ENCODE data around the gene AXIN1.
"Not testable (repeated sequence)": the region's sequence is repeated elsewhere in the genome, so short reads cannot be mapped to it uniquely, and the experiment has no call there.

AXIN1 gene

DNA sequence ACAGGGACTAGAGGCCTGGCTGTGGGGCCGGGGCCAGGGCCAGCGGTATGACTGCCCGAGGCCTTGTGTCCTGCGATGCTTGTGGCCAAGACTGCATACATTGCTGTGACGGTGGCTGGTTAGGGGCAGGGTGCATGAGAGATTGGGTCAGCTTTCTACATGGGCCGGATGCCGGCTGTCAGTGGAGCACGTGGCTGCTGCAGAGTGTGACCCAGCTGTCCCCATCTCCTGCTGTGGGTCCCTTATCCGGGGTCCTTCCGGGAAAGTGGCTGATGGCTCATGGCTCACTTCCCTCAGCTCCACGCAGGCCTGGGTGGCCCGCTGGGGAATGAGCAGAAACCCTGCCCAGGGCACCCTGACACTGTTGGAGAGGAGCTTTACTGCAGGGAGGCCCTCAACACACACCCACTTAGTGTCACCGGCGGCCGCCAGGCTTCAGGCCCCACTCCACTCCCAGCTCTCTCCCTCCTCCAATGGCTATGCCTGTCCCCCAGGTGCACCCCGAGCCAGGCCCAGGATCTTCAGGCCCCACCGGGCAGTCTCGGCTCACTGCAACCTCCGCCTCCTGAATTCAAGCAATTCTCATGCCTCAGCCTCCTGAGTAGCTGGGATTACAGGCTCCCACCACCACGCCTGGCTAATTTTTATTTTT is 76.0 kb downstream of the AXIN1 start:
- Histone ChIP-seq H3K36me3 (ENCODE audit: insufficient read depth, low read depth, low read length) (no peaks in the 10 kb centered on the region), H3K27me3 (ENCODE audit: insufficient read depth, low read length) (peaks cover 67% of the 10 kb centered on the region), H3K9ac (ENCODE audit: low read depth, low read length) (no peak overlapping the region), H3K27ac (ENCODE audit: low read length) (no peak overlapping the region), H3K4me3 (ENCODE audit: low read length) (no peak overlapping the region), H3K9me3 (ENCODE audit: insufficient read depth, low read depth, low read length) (no peaks in the 10 kb centered on the region), H3K4me1 (ENCODE audit: insufficient read depth, low read length) (no peaks in the 10 kb centered on the region)

DNA sequence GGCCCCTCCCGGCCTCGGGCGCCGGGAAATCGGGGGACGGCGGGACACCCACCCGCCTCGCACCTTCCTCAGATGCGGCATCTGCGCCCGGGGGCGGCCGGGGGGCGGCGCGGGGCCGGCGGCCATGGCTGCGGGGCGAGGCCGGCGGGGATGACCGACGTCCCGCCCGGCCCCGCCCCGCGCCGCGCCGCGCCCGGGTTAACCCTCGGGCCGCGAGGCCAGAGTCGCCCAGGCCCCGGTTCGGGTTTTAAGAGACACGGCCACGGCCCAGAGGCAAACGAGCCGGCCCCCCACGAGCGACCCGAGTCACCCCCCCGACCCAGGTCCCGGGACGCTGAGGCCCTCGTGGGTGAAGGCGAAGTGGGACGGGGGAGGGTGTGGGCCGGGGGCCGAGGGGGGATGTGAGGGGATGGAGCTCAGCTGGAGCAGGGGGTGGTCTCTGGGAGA is 76.7 kb downstream of the AXIN1 start, which contains the start of gene RGS11:
RGS11 (minus strand) TSS at position 159 of the 447 bp plus-strand sequence; CDS start at position 126, 33 bp downstream.
- Histone ChIP-seq H3K4me1 (ENCODE audit: insufficient read depth, low read length) (no peaks in the 10 kb centered on the region), H3K9me3 (ENCODE audit: insufficient read depth, low read depth, low read length) (no peaks in the 10 kb centered on the region), H3K9ac (ENCODE audit: low read depth, low read length) (no peak within 1 kb of the TSS), H3K27me3 (ENCODE audit: insufficient read depth, low read length) (peaks cover 59% of the 10 kb centered on the region), H3K4me3 (ENCODE audit: low read length) (peak within 1 kb of the TSS; percentile 65), H3K27ac (ENCODE audit: low read length) (no peak within 1 kb of the TSS), H3K36me3 (ENCODE audit: insufficient read depth, low read depth, low read length) (no peaks in the 10 kb centered on the region)

DNA sequence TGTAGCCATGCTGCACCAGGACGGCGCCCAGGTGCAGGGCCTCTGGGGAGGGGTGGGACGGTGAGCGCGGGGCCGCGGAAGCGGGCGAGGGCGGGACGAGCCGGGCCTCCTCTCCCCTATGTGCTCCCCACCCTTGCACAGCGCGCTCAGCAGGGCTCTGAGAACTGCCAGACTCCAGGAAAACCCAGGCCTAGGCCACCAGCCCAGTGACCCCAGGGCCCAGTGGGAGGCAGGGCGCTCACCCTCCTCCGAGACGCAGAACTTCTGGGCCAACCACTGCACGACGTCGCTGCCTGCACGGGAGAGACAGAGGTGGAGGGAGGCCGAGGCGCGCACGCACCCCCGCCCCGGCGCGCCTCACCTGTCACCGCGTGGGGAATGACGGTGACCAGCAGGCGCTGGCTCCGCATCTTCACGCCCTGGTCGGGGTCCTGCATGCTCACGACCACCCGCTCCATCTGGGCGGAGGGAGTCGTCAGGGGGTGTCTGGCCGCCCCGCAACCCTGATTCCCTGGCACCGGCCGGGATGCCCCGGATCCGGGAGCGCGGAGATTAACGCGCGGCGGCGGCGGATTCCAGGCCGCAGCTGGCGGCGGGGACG is 77.4 kb downstream of the AXIN1 start:
- Histone ChIP-seq H3K9me3 (ENCODE audit: insufficient read depth, low read depth, low read length) (no peaks in the 10 kb centered on the region), H3K4me1 (ENCODE audit: insufficient read depth, low read length) (no peaks in the 10 kb centered on the region), H3K27ac (ENCODE audit: low read length) (no peak overlapping the region), H3K9ac (ENCODE audit: low read depth, low read length) (no peak overlapping the region), H3K4me3 (ENCODE audit: low read length) (peak overlapping the region; percentile 65), H3K36me3 (ENCODE audit: insufficient read depth, low read depth, low read length) (no peaks in the 10 kb centered on the region), H3K27me3 (ENCODE audit: insufficient read depth, low read length) (peaks cover 56% of the 10 kb centered on the region)

DNA sequence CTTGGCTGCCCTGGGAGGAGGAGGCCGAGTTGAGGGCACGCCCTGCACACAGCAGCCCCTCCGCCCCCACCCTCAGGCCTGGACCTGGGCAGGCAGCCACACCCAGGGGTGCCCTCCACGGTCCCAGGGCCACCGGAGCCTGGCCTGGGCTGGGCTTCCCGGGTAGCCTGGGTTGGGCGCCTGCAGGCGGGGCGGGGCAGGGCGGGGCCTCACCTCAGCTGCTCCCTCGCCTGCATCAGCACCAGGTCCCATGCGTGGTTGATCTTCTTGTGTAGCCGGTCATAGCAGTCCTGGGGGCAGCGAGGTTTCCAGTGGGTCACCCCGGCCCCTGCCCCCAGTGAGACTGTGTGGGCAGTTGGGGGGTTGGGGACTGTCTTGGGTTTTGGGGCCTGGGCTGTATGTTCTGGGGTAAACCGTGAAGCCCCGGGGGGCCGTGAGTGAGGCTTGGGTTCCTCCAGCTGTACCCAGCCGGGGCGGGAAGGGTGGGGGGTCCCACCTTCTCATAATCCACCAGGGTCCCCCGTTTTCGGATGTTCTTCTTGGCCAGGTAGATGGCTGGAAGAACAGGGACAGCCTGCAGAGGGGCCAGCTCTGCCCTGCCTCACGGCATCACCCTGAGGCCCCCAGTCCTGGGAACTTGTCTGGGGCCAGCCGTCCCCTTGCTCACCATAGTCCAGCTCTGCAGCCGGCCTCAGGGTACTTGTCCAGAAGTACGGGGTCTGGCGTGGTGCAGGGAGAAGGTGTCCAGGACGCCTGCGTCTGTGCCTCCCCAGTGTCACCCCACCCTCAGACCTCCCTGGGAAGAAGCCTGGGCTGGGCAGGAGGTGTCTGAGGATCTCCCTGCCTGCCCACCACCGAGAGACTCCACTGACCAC is 78.7 kb downstream of the AXIN1 start:
- H3K27me3 ChIP-seq (ENCODE audit: insufficient read depth, low read length) = peaks cover 42% of the 10 kb centered on the region
- no peak overlapping the region for H3K9ac ChIP-seq (ENCODE audit: low read depth, low read length)
- H3K4me3 ChIP-seq (ENCODE audit: low read length) = no peak overlapping the region
- H3K27ac ChIP-seq (ENCODE audit: low read length) = no peak overlapping the region
- H3K36me3 ChIP-seq (ENCODE audit: insufficient read depth, low read depth, low read length) = no peaks in the 10 kb centered on the region
- H3K9me3 ChIP-seq (ENCODE audit: insufficient read depth, low read depth, low read length) = no peaks in the 10 kb centered on the region
- no peaks in the 10 kb centered on the region for H3K4me1 ChIP-seq (ENCODE audit: insufficient read depth, low read length)

DNA sequence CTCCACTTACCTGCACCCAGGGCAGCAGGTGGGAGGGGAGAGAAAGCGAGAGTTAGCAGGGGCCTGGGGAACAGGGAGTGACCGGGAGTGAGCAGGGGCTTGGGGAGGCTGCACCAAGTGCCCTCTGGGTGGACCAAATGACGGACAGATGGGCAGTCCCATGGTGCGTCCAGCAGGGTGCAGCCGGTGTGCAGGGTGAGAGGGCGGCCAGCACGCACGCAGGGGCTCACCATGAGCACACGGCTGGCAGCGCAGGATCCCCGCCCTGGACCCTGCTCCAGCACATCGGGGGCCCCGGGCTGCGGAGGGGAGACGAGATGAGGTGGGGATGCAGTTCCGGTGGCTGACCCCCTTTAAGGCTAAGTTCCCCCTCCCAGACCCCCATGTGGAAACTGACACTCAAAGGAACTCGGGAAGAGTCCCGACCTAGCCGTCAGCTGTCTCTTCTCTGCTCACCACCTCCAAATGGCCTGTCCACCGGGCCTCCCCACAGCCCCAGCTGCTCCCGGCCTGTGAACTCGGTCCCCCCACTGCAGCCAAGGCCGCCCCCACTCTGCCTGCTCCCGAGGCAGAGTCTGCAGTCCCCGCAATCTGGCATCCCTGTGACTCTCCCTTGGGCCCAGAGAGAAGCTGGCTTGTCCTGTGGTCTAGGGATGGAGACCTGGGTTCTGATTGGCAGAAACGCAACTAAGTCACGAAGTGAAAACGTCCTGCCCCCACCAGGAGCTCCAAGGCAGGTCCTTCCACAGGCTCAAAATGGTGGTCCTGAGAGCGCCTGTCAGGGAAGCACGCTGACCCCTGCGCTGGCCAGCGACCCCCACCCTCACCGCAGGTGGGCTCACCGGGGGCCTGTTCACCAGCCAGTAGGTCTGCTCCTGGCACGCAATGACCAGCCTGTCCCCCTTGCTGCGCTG is 79.6 kb downstream of the AXIN1 start:
- Histone ChIP-seq H3K9ac (ENCODE audit: low read depth, low read length) (no peak overlapping the region), H3K4me1 (ENCODE audit: insufficient read depth, low read length) (no peaks in the 10 kb centered on the region), H3K27ac (ENCODE audit: low read length) (no peak overlapping the region), H3K4me3 (ENCODE audit: low read length) (no peak overlapping the region), H3K36me3 (ENCODE audit: insufficient read depth, low read depth, low read length) (no peaks in the 10 kb centered on the region), H3K27me3 (ENCODE audit: insufficient read depth, low read length) (peaks cover 35% of the 10 kb centered on the region), H3K9me3 (ENCODE audit: insufficient read depth, low read depth, low read length) (no peaks in the 10 kb centered on the region)

DNA sequence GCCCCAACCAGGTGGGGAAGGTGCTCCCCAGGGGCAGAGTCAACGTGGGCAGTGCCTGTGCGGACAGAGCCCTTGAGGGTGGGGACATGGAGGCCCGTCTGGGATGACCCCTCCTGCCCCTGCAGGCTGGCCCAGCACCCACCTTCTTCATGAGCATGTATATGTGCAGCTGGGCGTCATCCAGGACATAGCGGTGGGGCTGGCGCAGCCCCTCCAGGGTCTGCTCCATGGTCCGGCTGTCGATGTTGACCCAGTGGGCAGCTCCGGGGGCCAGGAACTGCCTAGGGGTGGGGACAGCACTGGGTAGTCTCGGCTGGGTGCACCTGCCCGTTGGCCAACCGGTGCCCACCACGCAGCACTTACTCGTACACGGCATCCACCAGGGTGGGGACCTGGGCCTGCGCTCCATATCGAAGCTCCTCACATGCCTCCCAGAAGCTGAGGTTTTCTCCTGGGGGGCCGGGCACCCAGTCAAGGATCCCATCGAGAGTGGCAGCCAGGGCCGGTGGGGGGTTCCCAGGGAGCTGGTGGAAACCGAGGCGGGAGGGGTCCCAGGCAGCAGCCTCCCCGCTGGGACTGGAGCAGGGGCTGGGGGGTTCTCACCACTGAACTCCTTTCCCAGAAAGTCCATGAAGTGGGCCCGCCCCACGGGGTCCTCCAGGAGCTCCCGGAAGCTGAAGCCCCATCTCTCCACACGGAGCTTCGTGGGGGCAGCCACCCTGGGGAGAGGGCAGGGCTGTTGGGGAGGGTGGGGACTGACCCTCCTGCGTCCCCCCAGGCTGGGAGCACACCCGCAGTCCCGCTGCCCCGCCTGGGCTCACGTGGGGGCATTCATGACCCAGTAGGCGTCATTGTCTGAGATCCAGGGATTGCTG is 81.9 kb downstream of the AXIN1 start:
- Histone ChIP-seq H3K4me1 (ENCODE audit: insufficient read depth, low read length) (no peaks in the 10 kb centered on the region), H3K36me3 (ENCODE audit: insufficient read depth, low read depth, low read length) (no peaks in the 10 kb centered on the region), H3K9me3 (ENCODE audit: insufficient read depth, low read depth, low read length) (no peaks in the 10 kb centered on the region), H3K27me3 (ENCODE audit: insufficient read depth, low read length) (peaks cover 19% of the 10 kb centered on the region), H3K9ac (ENCODE audit: low read depth, low read length) (no peak overlapping the region), H3K4me3 (ENCODE audit: low read length) (no peak overlapping the region), H3K27ac (ENCODE audit: low read length) (no peak overlapping the region)

DNA sequence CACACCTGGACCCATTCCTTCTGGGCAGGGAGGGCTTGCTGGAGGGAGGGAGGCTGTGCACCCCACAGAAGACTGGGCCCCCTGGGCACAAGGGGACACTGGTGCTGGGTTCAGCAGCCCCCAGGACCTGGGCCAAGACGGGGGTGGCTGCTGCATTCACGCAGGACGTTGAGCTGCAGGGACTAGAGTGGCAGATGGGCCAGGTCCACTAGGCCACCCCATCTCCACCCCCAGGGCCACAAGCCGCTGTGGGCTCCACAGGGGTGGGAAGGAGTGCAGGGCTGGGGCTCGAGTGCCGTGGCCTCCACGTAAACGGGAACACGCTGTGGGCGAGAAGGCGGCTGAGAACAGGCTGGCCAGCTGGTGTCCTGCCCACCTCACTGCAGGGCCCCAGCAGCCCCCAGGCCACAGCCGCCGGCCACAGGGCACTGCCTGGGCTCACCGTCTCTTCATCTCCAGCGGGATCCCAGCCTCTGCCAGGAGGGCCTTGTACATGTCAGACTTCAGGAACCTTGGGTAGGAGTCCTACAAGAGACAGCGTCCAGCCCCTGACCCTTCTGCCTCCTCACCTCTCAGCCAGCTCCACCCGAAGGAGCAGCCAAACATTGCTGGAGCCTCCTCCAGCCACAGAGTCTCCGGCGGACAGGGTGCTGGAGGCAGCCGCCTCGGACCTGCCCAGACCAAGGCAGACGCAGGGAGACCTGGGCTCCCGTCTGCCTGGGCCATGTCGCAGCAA is 83.3 kb downstream of the AXIN1 start:
- Histone ChIP-seq H3K9ac (ENCODE audit: low read depth, low read length) (no peak overlapping the region), H3K27me3 (ENCODE audit: insufficient read depth, low read length) (peaks cover 7% of the 10 kb centered on the region), H3K27ac (ENCODE audit: low read length) (no peak overlapping the region), H3K9me3 (ENCODE audit: insufficient read depth, low read depth, low read length) (no peaks in the 10 kb centered on the region), H3K4me1 (ENCODE audit: insufficient read depth, low read length) (no peaks in the 10 kb centered on the region), H3K36me3 (ENCODE audit: insufficient read depth, low read depth, low read length) (peaks cover 5% of the 10 kb centered on the region; the same call in 1 of the 2 replicates), H3K4me3 (ENCODE audit: low read length) (no peak overlapping the region)

DNA sequence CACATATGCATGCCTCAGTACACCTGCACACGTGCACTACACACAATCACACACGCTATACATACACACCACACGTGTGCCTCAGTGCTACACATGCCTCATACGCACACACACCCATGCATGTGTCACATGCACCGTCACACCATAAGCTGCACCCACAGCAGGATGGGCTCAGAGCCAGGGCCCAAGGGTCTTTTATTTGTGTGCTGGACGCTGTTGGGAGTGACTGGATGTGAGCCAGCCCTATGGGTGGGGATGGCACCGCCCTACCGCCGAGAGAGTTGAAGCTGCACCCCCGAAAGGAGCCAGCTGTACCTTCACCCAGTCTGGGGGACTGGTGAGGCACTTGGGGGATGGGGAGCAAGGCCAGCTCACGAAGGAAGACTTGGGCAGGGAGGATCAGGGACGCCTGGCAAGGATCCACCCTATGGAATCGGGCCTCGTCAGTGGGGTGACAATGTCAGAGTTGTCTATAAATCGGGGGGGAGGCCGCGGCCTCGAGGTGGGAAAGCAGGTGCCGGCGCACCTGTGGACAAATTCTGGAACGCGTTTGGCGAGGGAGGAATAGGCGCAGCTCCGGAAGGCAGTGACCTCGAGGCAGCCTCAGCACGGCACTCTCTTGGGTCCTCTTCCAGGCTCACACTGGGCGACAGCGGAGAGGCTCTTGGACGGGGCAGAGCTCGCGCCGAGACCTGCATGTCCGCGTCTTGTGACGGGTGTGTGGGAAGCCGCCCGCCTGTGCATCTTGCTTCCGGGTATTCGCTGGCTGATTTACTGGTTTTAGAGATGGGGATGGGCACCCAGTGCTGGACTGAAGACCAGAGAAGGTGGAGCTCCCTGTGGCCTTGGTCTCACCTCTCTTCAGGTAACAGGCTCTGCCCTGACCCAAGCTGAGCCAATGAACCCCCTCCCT is 84.1 kb downstream of the AXIN1 start:
- H3K36me3 ChIP-seq (ENCODE audit: insufficient read depth, low read depth, low read length) = peaks cover 11% of the 10 kb centered on the region; the same call in 1 of the 2 replicates
- H3K4me1 ChIP-seq (ENCODE audit: insufficient read depth, low read length) = no peaks in the 10 kb centered on the region
- no peak overlapping the region for H3K27ac ChIP-seq (ENCODE audit: low read length)
- H3K4me3 ChIP-seq (ENCODE audit: low read length) = no peak overlapping the region
- no peak overlapping the region for H3K9ac ChIP-seq (ENCODE audit: low read depth, low read length)
- H3K27me3 ChIP-seq (ENCODE audit: insufficient read depth, low read length) = no peaks in the 10 kb centered on the region
- no peaks in the 10 kb centered on the region for H3K9me3 ChIP-seq (ENCODE audit: insufficient read depth, low read depth, low read length)

DNA sequence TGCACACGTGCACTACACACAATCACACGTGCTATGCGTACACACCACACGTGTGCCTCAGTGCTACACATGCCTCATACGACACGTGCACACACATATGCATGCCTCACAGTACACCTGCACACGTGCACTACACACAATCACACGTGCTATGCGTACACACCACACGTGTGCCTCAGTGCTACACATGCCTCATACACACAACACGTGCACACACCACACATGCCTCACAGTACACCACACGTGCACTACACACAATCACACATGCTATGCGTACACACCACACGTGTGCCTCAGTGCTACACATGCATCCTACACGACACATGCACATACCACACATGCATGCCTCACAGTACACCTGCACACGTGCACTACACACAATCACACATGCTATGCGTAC is 85.0 kb downstream of the AXIN1 start:
- H3K4me3 ChIP-seq (ENCODE audit: low read length); H3K27me3 ChIP-seq (ENCODE audit: insufficient read depth, low read length); H3K9ac ChIP-seq (ENCODE audit: low read depth, low read length); H3K9me3 ChIP-seq (ENCODE audit: insufficient read depth, low read depth, low read length); H3K27ac ChIP-seq (ENCODE audit: low read length); H3K4me1 ChIP-seq (ENCODE audit: insufficient read depth, low read length): not testable (repeated sequence)
- H3K36me3 ChIP-seq (ENCODE audit: insufficient read depth, low read depth, low read length) = peaks cover 14% of the 10 kb centered on the region; the same call in 1 of the 2 replicates
